Common myeloid progenitor, CD34-positive (primary cell): Measurements from ENCODE around the gene KREMEN1.

Experiments used
- CTCF ChIA-PET: fragments of 350-600 bp; sonication (Branson Sonifier 250); formaldehyde crosslinking; loops from one replicate; lab custom pipeline; 2021; ENCODE audit warnings: antibody characterized with exemption; lab: Charles Lee
- POLR2A ChIA-PET: fragments of 350-600 bp; sonication (Branson Sonifier 250); formaldehyde crosslinking; loops from one replicate; lab custom pipeline; 2021; ENCODE audit warnings: antibody characterized with exemption; lab: Charles Lee
- DNase-seq, 3 donors: peaks; one replicate each; pipeline versions ENCODE4 v3.0.0 to v3.0.0-alpha.2; 2013
- H3K27ac ChIP-seq, 2 experiments: 1 replicate in 1 of 2; 2 replicates in 1 of 2; pipeline ENCODE4 v1.7.0; 2013; ENCODE audit warnings: inconsistent platforms in 2 of 2, low read length in 2 of 2, mild to moderate bottlenecking in 2 of 2, low read depth in 1 of 2, moderate library complexity in 1 of 2; ENCODE audit not compliant: severe bottlenecking in 2 of 2, insufficient read depth in 1 of 2, poor library complexity in 1 of 2
- H3K27me3 ChIP-seq, 5 experiments: replicated peaks in 2 of 5; 1 replicate in 3 of 5; 2 replicates in 2 of 5; pipeline versions ENCODE4 v1.6.1 to v1.7.0; 2013; ENCODE audit warnings: low read length in 4 of 5, mild to moderate bottlenecking in 2 of 5, moderate library complexity in 2 of 5, inconsistent platforms in 1 of 5; ENCODE audit not compliant: insufficient read depth in 5 of 5, control insufficient read depth in 4 of 5
- H3K36me3 ChIP-seq, 4 experiments: 1 replicate in 2 of 4; 2 replicates in 2 of 4; pipeline versions ENCODE4 v1.6.1 to v1.7.0; 2013; ENCODE audit warnings: low read length in 3 of 4, control low read depth in 1 of 4, mild to moderate bottlenecking in 1 of 4; ENCODE audit not compliant: control insufficient read depth in 4 of 4, insufficient read depth in 4 of 4
- H3K4me1 ChIP-seq, 4 experiments: 1 replicate in 3 of 4; 2 replicates in 1 of 4; pipeline versions ENCODE4 v1.6.1 to v1.7.1; 2013; ENCODE audit warnings: low read length in 3 of 4, mild to moderate bottlenecking in 3 of 4, control low read depth in 1 of 4, inconsistent platforms in 1 of 4, moderate library complexity in 1 of 4; ENCODE audit not compliant: control insufficient read depth in 4 of 4, insufficient read depth in 4 of 4; ENCODE audit errors: control extremely low read depth in 1 of 4
- H3K4me3 ChIP-seq, 7 experiments: 1 replicate in 4 of 7; 2 replicates in 3 of 7; pipeline versions ENCODE4 v1.5.1 to v1.7.0; 2013; ENCODE audit warnings: mild to moderate bottlenecking in 7 of 7, low read length in 6 of 7, moderate library complexity in 6 of 7, inconsistent platforms in 2 of 7, low read depth in 2 of 7, control low read depth in 1 of 7; ENCODE audit not compliant: insufficient read depth in 4 of 7, control insufficient read depth in 1 of 7; ENCODE audit errors: extremely low read depth in 1 of 7
- H3K9me3 ChIP-seq, 5 experiments: 1 replicate in 4 of 5; 2 replicates in 1 of 5; pipeline versions ENCODE4 v1.6.1 to v1.7.1; 2013; ENCODE audit warnings: low read length in 4 of 5, mild to moderate bottlenecking in 2 of 5, inconsistent platforms in 1 of 5, low read depth in 1 of 5, moderate library complexity in 1 of 5; ENCODE audit not compliant: control insufficient read depth in 4 of 5, insufficient read depth in 2 of 5; ENCODE audit errors: control extremely low read depth in 1 of 5
- WGBS: methylation state at CpG from one replicate; pipeline ENCODE4 v1.1.5; 2013; ENCODE audit not compliant: insufficient coverage; 5-methylcytosine and 5-hydroxymethylcytosine counted together

KREMEN1 gene

GRCh38 chr22:29195118-29195963, 122.5 kb downstream of the KREMEN1 start:
- 40% methylated on average over 5 of the region's 8 CpGs for WGBS
- Histone ChIP-seq H3K36me3 (peaks cover 0 to 10% (median 0%) of the 10 kb centered on the region in 4 experiments), H3K4me1 (peaks cover 0 to 28% (median 19%) of the 10 kb centered on the region in 4 experiments), H3K9me3 (peaks cover 0 to 3% (median 0%) of the 10 kb centered on the region in 5 experiments), H3K4me3 (peak overlapping the region in 4 of 7 experiments; percentile 1 to 5 (median 4)), H3K27me3 (no peaks in the 10 kb centered on the region), H3K27ac (peak overlapping the region in 1 of 2 experiments; percentile 64)
- ChIA-PET POLR2A (no interaction called here), CTCF (interaction anchor here (1.5 to 3.1 kb wide), 4 partner anchors 8 to 16 kb away, joined by 5 to 11 read pairs (median 7); partner anchors contain the start of gene EMID1)
- DNase-seq = peak; percentile 63 to 90 (median 79)

GRCh38 chr22:29195964-29196666, 123.3 kb downstream of the KREMEN1 start:
- ChIA-PET POLR2A (no interaction called here), CTCF (interaction anchor here (1.5 to 3.1 kb wide), 3 partner anchors 9 to 16 kb away, joined by 5 to 11 read pairs (median 9); partner anchors contain the start of gene EMID1)
- Histone ChIP-seq H3K9me3 (peaks cover 0 to 3% (median 0%) of the 10 kb centered on the region in 5 experiments), H3K4me1 (peaks cover 0 to 35% (median 26%) of the 10 kb centered on the region in 4 experiments), H3K27ac (peak overlapping the region in 1 of 2 experiments; percentile 64), H3K36me3 (peaks cover 0 to 10% (median 0%) of the 10 kb centered on the region in 4 experiments), H3K27me3 (no peaks in the 10 kb centered on the region), H3K4me3 (no peak overlapping the region)
- no peak for DNase-seq
- WGBS = 63% methylated on average over 4 of the region's 10 CpGs

- DNase-seq = no peak
- ChIA-PET CTCF (interaction anchor here (0.9 to 3.1 kb wide), 4 partner anchors 9 to 49 kb away, joined by 3 to 11 read pairs (median 8); partner anchors contain the start of gene EMID1), POLR2A (no interaction called here)
- no peaks in the 10 kb centered on the region for H3K27me3 ChIP-seq
- peaks cover 0 to 3% (median 0%) of the 10 kb centered on the region in 5 experiments for H3K9me3 ChIP-seq
- no peak overlapping the region for H3K27ac ChIP-seq
- H3K36me3 ChIP-seq = peaks cover 0 to 10% (median 0%) of the 10 kb centered on the region in 4 experiments
- H3K4me3 ChIP-seq = no peak overlapping the region
- H3K4me1 ChIP-seq = peaks cover 0 to 45% (median 35%) of the 10 kb centered on the region in 4 experiments
- WGBS = no CpG with 5 or more reads among the region's 3 CpGs
Measured at GRCh38 chr22:29197096-29197495, 124.3 kb downstream of the KREMEN1 start.

GRCh38 chr22:29198240-29198639, 125.4 kb downstream of the KREMEN1 start:
- no peaks in the 10 kb centered on the region for H3K27me3 ChIP-seq
- peaks cover 0 to 54% (median 47%) of the 10 kb centered on the region in 4 experiments for H3K4me1 ChIP-seq
- CTCF ChIA-PET = interaction anchor here (0.7 to 3.1 kb wide), 3 partner anchors 8 to 49 kb away, joined by 3 to 11 read pairs (median 6); partner anchors contain the start of gene EMID1
- no peak overlapping the region for H3K27ac ChIP-seq
- POLR2A ChIA-PET = no interaction called here
- 100% methylated on average over 3 of the region's 5 CpGs for WGBS
- peaks cover 0 to 3% (median 0%) of the 10 kb centered on the region in 5 experiments for H3K9me3 ChIP-seq
- H3K36me3 ChIP-seq = peaks cover 0 to 10% (median 0%) of the 10 kb centered on the region in 4 experiments
- H3K4me3 ChIP-seq = no peak overlapping the region
- DNase-seq = no peak

- CTCF ChIA-PET = interaction anchor here (7.6 kb wide), 1 partner anchor 45 kb away, joined by 69 read pairs; no protein-coding TSS in a partner anchor
- DNase-seq = peak in 1 of 3 donors; percentile 40
- H3K9me3 ChIP-seq = no peaks in the 10 kb centered on the region
- H3K4me1 ChIP-seq = peaks cover 0 to 69% (median 62%) of the 10 kb centered on the region in 4 experiments
- POLR2A ChIA-PET = no interaction called here
- H3K36me3 ChIP-seq = peaks cover 0 to 10% (median 0%) of the 10 kb centered on the region in 4 experiments
- no peak overlapping the region for H3K4me3 ChIP-seq
- H3K27me3 ChIP-seq = no peaks in the 10 kb centered on the region
- no peak overlapping the region for H3K27ac ChIP-seq
- 93% methylated on average over 4 of the region's 8 CpGs for WGBS
Measured at GRCh38 chr22:29199702-29200400, 127.0 kb downstream of the KREMEN1 start.

GRCh38 chr22:29200901-29201300, 128.1 kb downstream of the KREMEN1 start:
- H3K36me3 ChIP-seq = peaks cover 0 to 10% (median 0%) of the 10 kb centered on the region in 4 experiments
- POLR2A ChIA-PET = no interaction called here
- H3K4me1 ChIP-seq = peaks cover 0 to 65% (median 60%) of the 10 kb centered on the region in 4 experiments
- H3K9me3 ChIP-seq = no peaks in the 10 kb centered on the region
- 96% methylated on average over 3 of the region's 7 CpGs for WGBS
- H3K27me3 ChIP-seq = no peaks in the 10 kb centered on the region
- CTCF ChIA-PET = interaction anchor here (0.7 to 7.6 kb wide), 5 partner anchors 16 to 470 kb away, joined by 3 to 69 read pairs (median 49); no protein-coding TSS in a partner anchor
- no peak for DNase-seq
- peak overlapping the region in 1 of 7 experiments; percentile 7 for H3K4me3 ChIP-seq
- no peak overlapping the region for H3K27ac ChIP-seq
